Pancreas (tissue), 10 donors: ENCODE results near the gene ITPK1. TPM values are rescaled to one million over a fixed set of nuclear protein-coding genes. Genes with fewer than 3 reads are reported as not detected.

Experiments
- ATAC-seq, 4 donors: fragments of 200-7000 bp; cut with Tn5 transposase; one replicate each; pipeline versions ENCODE4 v1.8.0 to v1.9.1; 2020; ENCODE audit warnings: mild to moderate bottlenecking in 4 of 4, moderate library complexity in 4 of 4
- DNase-seq, 6 donors: peaks; one replicate each; pipeline ENCODE4 v3.0.0-alpha.2; 2020
- FAIRE-seq: peaks from 2 replicates; lab custom pipeline; 2012; peaks lifted over from hg19 to GRCh38; lab: Jason Lieb, UNC
- H3K27ac ChIP-seq, 4 donors: fragments of 200-600 bp; sonication (generic); 1 replicate in 3 of 4; 2 replicates in 1 of 4; pipeline versions ENCODE4 v1.5.0 to v1.8.0; 2020
- H3K27me3 ChIP-seq, 4 donors: fragments of 200-600 bp; one replicate each; pipeline ENCODE4 v1.8.0; 2021
- H3K36me3 ChIP-seq, 3 donors: fragments of 200-600 bp; sonication (generic) in 1 of 3; one replicate each; pipeline versions ENCODE4 v1.5.0 to v1.8.0; 2020 to 2021
- H3K4me1 ChIP-seq, 3 donors: fragments of 200-600 bp; one replicate each; pipeline ENCODE4 v1.8.0; 2021
- H3K4me3 ChIP-seq, 4 donors: fragments of 200-600 bp; sonication (generic) in 2 of 4; one replicate each; pipeline versions ENCODE4 v1.5.0 to v1.8.0; 2020 to 2021
- H3K9me3 ChIP-seq, 4 donors: fragments of 200-600 bp; one replicate each; pipeline ENCODE4 v1.8.0; 2021
- WGBS, 2 donors: extraction: QIAGEN DNeasy Blood & Tissue Kit; methylation state at CpG; one replicate each; pipeline ENCODE4 v1.1.7; 2013; 5-methylcytosine and 5-hydroxymethylcytosine counted together
- intact Hi-C, 3 donors: fragments of 100-400 bp; cut with DNase I; formaldehyde crosslinking; loops; one replicate each; pipeline versions ENCODE4 v1.11.1 to v1.14.2; 2022
- polyA plus RNA-seq, 2 donors: library from polyadenylated mRNA; stranded (reverse); fragments of 200-250 nt; gene quantifications; one replicate each; pipeline ENCODE4 v1.2.3, GENCODE V29; 2013
- total RNA-seq, 6 donors: library from RNA; stranded (reverse); fragmentation: NEBNext Ultra II Directional in 4 of 6; extraction: Animal tissue kit (Norgen Biotek cat#: 25700) in 4 of 6; gene quantifications; one replicate each; pipeline versions ENCODE4 v1.2.1 to v1.2.4, GENCODE V29; 2021 to 2023
- TF ChIP-seq, protein P1 (sequence below), 4 donors: fragments of 200-600 bp; sonication (generic) in 3 of 4; IDR thresholded peaks; one replicate each; pipeline versions ENCODE4 v1.5.0 to v1.8.0; 2021; ENCODE audit warnings: antibody characterized with exemption in 4 of 4
- donor health status: healthy with polysubstance abuse.
- donor health status: DM: no; HTN: no; CAD: no; lungs with moderate emphysema.
- donor health status: DM: no; HTN: no; CAD: no.
- donor health status: control.
- donor health status: control.
- donor health status: Bipolar disorder and iron deficiency.
- donor health status: DM: yes; HTN: yes; CAD: no.
- donor health status: DM: no; HTN: no; CAD: no.
- donor health status: DM: no; HTN: no; CAD: no.
- donor health status: DM: yes; HTN: yes; CAD: no.

The ITPK1 gene
- total and polyA plus RNA-seq, 8 donors: 23.2 to 38.3 (median 33.0) TPM

DNA sequence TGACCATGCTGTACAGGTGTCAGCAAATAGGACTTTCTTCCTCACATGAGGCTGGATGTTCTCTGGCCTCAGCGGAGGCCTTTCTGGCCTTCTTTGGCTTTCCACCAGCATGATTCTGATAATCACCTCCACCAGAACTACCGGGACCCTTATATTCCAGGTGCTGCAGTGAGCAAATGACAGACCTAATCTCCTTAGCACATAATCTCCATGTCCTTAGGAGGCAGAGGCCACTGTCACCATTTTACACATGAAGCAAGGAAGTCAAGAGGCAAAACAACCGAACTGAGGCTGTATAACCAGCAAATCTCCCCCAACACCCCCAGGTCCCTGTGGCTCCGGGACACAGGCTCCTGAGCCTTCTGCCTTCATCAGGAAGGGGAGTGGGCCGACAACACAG is 91.2 kb downstream of the ITPK1 start:
- no peaks in the 10 kb centered on the region for H3K4me1 ChIP-seq
- 90 to 98% methylated on average over 5 of the region's 5 CpGs for WGBS, 2 donors
- H3K27me3 ChIP-seq: no peaks in the 10 kb centered on the region
- intact Hi-C loops: no loop called here
- DNase-seq (no peak), FAIRE-seq (no peak), ATAC-seq (no peak)
- no peaks in the 10 kb centered on the region for H3K36me3 ChIP-seq
- TF ChIP-seq, protein P1, sequence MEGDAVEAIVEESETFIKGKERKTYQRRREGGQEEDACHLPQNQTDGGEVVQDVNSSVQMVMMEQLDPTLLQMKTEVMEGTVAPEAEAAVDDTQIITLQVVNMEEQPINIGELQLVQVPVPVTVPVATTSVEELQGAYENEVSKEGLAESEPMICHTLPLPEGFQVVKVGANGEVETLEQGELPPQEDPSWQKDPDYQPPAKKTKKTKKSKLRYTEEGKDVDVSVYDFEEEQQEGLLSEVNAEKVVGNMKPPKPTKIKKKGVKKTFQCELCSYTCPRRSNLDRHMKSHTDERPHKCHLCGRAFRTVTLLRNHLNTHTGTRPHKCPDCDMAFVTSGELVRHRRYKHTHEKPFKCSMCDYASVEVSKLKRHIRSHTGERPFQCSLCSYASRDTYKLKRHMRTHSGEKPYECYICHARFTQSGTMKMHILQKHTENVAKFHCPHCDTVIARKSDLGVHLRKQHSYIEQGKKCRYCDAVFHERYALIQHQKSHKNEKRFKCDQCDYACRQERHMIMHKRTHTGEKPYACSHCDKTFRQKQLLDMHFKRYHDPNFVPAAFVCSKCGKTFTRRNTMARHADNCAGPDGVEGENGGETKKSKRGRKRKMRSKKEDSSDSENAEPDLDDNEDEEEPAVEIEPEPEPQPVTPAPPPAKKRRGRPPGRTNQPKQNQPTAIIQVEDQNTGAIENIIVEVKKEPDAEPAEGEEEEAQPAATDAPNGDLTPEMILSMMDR (IDR thresholded peaks at IDR 0.05): no peak
- no peaks in the 10 kb centered on the region for H3K9me3 ChIP-seq
- no peak overlapping the region for H3K27ac ChIP-seq
- H3K4me3 ChIP-seq: no peak overlapping the region

DNA sequence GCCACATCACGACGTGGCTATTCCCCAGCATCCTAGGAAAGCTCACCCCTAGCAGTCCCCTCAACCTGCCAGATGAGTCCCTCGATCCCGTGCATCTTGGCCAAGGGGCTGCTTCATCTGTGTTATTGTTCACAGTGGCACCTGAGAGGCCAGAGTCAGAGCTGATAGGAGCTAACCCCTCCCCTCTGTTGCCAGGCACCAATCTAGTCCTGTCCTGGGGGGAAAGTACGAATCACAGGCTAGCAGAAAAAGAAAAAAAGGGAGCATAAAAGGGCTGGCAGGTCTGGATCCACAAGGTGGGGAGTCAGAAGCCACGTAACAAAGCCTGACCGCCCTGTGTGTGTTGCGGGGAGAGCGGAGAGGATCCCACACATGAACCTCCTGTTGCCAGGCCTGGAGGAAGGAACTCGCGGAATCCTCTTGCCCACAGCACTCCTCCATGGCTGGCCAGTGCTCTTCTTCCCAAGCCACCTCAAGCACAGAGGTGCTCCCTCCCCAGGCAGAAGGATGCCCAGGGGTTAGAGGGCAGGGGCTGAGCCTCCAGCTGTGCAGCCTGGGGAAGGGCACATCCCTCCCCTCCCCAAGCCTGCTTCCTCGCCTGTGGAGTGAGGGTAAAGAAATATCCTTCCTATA is 91.8 kb downstream of the ITPK1 start:
- no peaks in the 10 kb centered on the region for H3K9me3 ChIP-seq
- TF ChIP-seq, protein P1 (IDR thresholded peaks at IDR 0.05): no peak
- ATAC-seq (peak in 3 of 4 donors; percentile 17 to 69 (median 46)), DNase-seq (no peak), FAIRE-seq (no peak)
- 84 to 85% methylated on average over 12 of the region's 12 CpGs for WGBS, 2 donors
- H3K27me3 ChIP-seq: no peaks in the 10 kb centered on the region
- H3K4me3 ChIP-seq: no peak overlapping the region
- intact Hi-C loops: no loop called here
- no peak overlapping the region for H3K27ac ChIP-seq
- no peaks in the 10 kb centered on the region for H3K4me1 ChIP-seq
- no peaks in the 10 kb centered on the region for H3K36me3 ChIP-seq

DNA sequence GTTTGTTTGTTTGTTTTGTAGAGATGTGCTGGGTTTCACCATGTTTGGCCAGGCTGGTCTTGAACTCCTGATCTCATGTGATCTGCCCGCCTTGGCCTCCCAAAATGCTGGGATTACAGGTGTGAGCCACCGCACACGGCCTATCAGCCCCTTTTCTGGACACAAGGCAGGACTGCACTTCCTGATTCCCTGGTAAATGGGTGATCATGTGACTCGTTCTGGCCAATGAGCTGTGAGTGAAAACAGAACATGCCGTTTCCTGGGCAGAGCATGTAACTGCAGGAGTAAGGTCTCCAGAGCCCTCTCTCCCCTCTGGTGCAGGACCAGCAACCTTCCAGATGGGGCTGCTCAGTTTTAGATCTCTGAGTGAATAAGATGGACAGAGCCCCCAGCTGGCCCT is 92.7 kb downstream of the ITPK1 start:
- FAIRE-seq: no peak
- Histone ChIP-seq H3K27ac (no peak overlapping the region), H3K36me3 (no peaks in the 10 kb centered on the region), H3K4me1 (no peaks in the 10 kb centered on the region), H3K27me3 (no peaks in the 10 kb centered on the region), H3K9me3 (no peaks in the 10 kb centered on the region), H3K4me3 (no peak overlapping the region)
- DNase-seq: no peak
- WGBS, 2 donors: 93 to 94% methylated on average over 5 of the region's 5 CpGs
- peak in 2 of 4 donors; percentile 22 to 25 for ATAC-seq
- intact Hi-C loops: no loop called here
- TF ChIP-seq, protein P1 (IDR thresholded peaks at IDR 0.05): no peak

DNA sequence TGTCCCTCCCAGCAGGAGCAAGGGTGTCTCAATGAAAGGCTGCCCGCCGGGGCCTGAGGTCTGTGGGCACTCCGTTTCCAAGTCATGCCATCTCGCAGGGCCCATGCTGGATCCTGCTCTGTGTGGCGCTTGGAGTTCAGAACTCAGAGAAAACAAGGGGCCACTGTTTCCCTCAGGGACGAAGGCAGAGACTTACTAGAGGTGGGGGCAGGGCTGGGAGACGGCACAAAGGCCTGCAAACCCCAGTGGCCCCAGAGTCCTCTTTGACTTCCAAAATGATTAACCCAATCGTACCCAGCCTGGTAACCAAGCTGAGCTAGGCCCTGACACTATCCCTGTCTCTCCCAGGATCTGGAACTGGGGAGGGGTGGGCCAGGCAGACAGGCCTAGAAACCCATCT is 95.8 kb downstream of the ITPK1 start:
- H3K4me3 ChIP-seq: no peak overlapping the region
- intact Hi-C loops: no loop called here
- peak overlapping the region in 1 of 4 donors; percentile 15 for H3K27ac ChIP-seq
- no peaks in the 10 kb centered on the region for H3K9me3 ChIP-seq
- peak in 1 of 6 donors; percentile 38 for DNase-seq
- H3K36me3 ChIP-seq: no peaks in the 10 kb centered on the region
- WGBS, 2 donors: 58 to 63% methylated on average over 8 of the region's 8 CpGs
- H3K4me1 ChIP-seq: peaks cover 0 to 11% (median 9%) of the 10 kb centered on the region in 3 donors
- peak in 2 of 4 donors; percentile 28 to 37 for ATAC-seq
- H3K27me3 ChIP-seq: no peaks in the 10 kb centered on the region
- TF ChIP-seq, protein P1 (IDR thresholded peaks at IDR 0.05): no peak
- no peak for FAIRE-seq

DNA sequence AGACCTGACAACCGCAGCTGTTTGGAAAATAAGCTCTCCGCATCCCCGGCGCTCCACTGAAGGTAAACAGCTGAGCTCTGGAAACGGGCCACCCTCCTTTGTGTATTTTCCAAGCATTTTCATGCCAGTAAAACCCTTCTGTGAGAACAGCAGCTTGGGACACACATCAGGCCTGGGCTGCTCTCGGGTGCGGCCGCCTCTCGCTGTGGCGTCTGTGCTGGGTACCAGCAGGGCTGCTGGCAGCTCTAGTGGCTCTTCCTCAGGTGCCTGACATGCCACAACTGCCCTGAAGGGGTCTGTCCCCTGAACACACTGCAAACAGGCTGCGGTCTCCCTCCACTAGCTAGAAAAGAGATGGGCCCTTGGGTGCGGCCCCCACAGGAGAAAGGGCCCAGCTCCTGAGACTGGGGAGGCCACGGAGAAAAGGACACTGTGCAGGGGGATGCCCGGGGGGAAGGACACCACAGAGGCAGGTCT is 96.3 kb downstream of the ITPK1 start:
- FAIRE-seq (no peak), ATAC-seq (peak in 2 of 4 donors; percentile 8 to 43), DNase-seq (peak in 1 of 6 donors; percentile 56)
- Histone ChIP-seq H3K4me3 (no peak overlapping the region), H3K27me3 (no peaks in the 10 kb centered on the region), H3K4me1 (peaks cover 0 to 11% (median 9%) of the 10 kb centered on the region in 3 donors), H3K27ac (peak overlapping the region in 1 of 4 donors; percentile 25), H3K9me3 (no peaks in the 10 kb centered on the region), H3K36me3 (no peaks in the 10 kb centered on the region)
- intact Hi-C loops: no loop called here
- TF ChIP-seq, protein P1 (IDR thresholded peaks at IDR 0.05): no peak
- WGBS, 2 donors: 52 to 53% methylated on average over 14 of the region's 14 CpGs
